Neural progenitor cell (in vitro differentiated cells): ENCODE results near the gene NHEJ1.

Experiments used
- CTCF ChIP-seq: fragments of 200-600 bp; sonication (generic); IDR thresholded peaks from 2 replicates; pipeline ENCODE4 v1.5.1; 2017; ENCODE audit warnings: antibody characterized with exemption, mild to moderate bottlenecking
- EZH2 ChIP-seq: fragments of 200-600 bp; sonication (generic); IDR thresholded peaks from 2 replicates; pipeline ENCODE4 v1.6.1; 2017; ENCODE audit warnings: antibody characterized with exemption, mild to moderate bottlenecking, moderate library complexity

DNA sequence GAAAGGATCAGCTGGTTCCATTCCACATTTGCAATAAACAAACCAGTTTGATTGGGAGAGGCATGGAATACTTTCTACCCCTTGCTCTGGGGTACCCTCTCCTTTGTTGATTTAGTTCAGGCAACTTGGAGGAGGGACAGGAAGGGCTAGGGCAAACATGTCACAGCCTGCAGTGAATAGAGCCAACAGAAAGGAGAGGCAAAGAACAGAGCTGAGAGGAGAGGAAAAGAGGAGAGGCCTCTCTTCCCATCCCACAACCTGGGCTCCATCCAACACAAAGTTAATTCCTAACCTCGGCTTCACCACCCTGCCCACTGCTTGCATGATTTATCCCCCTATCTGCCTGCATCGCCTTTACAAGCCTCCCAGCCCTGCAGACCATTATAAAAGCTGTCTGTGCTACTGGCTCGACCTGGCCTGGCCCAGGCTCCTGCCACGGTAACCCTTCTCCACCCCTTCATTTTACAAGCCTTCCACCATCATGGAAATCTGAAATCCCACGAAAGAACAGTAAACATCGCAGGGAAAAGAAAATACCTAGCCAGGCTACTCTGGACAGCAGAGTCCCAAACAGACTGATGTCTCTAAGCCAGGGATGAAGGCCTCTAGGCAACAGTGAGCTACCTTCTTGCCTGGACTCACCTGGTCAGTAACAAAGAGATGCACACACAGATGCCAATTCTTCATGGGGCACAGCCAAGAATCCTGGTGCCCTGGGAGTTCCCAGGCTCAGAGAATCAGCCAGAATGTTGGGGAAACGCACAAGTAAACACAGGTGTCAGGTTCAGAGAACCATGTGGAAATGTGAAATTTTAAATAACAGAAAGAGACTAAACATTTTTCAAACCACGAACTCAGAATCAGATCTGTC, 43.6 kb downstream of the NHEJ1 start:
- TF ChIP-seq CTCF (no peak), EZH2 (no peak)
